HG02642 (cell line): ENCODE measurements around the gene SLC35A4.
"Not testable (repeated sequence)": the region's sequence is repeated elsewhere in the genome, so short reads cannot be mapped to it uniquely, and the experiment has no call there.

Experiments used
- ATAC-seq: cut with Tn5 transposase; IDR thresholded peaks from one replicate; pipeline ENCODE4 v1.9.1; 2021; ENCODE audit warnings: mild to moderate bottlenecking; ENCODE audit not compliant: unreplicated experiment, poor library complexity

The SLC35A4 gene

DNA sequence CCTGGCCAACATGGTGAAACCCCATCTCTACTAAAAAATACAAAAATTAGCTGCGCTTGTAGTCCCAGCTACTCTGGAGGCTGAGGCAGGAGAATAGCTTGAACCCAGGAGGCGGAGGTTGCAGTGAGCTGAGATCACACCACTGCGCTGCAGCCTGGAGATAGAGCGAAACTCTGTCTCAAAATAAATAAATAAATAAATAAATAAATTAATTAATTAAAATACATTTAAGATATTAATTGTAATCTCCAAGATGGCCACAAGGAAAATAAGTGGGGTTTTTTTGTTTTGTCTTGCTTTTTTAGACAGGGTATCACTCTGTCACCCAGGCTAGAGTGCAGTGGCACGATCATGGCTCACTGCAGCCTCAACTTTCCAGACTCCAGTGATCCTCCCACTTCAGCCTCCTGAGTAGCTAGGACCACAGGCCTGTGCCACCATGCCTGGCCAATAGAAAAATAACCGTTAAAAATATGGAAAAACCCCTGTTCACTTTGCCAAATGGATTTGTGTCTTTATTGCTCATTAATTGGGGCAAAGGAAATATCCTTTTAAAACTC, 14.6 kb downstream of the SLC35A4 start:
- not testable (repeated sequence) for ATAC-seq

DNA sequence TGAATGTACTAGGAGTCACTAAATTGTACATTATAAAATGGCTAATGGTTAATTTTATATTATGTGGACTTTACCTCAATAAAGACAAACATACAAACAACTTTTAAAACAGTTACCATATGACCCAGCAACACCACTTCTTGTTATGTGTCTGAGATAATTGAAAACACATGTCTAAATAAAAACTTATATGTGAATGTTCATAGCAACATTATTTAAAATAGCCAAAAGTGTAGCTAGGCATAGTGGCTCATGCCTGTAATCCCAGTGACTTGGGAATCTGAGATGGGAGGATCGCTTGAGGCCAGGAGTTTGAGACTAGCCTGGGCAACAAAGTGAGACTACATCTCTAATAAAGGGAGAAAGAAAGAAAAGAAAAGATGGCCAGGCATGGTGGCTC, 22.9 kb downstream of the SLC35A4 start:
- ATAC-seq: no peak

DNA sequence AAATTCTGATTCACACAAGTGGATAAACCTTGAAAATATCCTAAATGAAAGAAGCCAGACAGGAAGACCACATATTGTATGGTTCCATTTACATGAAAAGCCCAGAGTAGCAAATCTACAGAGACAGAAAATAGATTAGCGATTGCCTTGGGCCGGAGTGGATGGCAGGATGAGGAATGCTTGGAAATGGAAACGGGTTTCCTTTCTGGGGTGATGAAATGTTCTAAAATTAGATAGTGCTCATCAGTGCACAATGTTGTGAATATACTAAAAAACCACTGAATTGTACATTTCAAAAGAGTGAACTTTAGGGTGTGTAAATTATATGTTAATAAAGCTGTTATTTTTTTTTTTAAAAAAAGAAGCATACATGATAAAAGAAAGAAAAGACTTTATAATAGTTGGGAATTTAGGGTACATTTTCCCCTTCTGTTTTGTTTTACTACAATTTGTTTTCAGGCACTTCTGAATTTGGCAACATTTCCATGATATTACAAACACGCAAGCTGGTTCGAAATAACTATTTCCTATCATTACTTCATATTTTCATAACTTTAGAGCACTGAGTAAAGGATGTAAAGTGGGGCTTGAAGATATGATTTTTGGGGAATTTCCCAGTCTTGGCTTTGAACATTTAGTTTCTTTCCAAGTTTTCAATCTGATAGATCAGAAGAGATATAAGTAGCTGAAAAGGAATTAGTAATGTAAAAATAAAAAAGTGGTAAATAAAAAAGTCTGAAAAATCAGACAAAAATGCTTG, 23.9 kb downstream of the SLC35A4 start:
- ATAC-seq: no peak

DNA sequence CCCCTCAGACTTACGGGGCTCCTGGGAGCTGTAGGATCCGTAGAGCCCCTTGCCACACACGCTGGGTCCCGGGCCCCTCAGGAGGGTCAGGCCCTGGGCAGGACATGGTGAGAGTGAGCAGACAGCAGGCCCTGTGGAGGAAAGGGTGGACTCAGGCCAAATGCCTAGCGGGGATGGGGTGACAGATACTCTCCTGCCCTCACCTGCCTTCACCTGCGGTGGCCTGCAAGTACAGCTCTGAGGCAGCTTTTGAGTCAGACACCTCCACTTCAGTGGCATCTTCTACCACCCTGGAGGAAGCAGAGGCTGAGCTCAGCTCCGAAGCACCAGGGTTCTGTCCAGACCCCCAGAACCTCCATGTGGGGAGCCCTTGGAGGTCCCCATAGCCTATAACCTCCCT, 26.2 kb downstream of the SLC35A4 start:
- no peak for ATAC-seq

DNA sequence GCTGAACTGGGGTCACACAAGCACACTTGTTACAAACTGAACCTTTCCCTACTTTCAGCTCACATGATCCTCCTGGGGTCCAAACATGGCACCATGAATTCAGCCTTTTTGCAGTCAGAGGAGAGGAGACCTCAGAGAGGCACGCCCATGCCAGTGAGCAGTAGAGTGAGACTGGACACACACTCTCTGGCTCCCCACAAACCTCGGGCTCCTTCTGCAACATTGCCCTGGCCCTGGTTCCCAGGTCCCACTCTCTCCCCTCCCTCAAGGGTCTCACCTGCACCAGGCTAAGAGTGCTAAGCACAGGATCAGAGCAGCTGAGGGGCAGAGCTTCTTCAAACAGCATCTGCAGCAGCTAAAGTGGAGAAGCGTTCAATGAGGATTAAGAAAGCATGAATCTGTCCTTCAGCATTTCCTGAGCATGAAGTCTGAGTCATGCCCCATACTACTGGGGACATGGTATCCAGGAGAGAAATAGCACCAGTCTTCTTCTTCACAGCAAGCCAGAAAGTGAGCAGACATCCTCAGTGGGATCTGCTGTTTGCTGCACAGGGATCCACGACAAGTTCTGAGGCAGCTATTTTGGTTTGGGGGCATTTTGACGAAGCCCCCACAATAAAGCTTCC, 27.2 kb downstream of the SLC35A4 start:
- no peak for ATAC-seq

GRCh38 chr5:140593070-140593469, 28.4 kb downstream of the SLC35A4 start:
- not testable (repeated sequence) for ATAC-seq

- ATAC-seq: no peak
Measured at GRCh38 chr5:140594169-140594568, 29.5 kb downstream of the SLC35A4 start.

- ATAC-seq: no peak
Measured at GRCh38 chr5:140595538-140596300, 31.1 kb downstream of the SLC35A4 start.

DNA sequence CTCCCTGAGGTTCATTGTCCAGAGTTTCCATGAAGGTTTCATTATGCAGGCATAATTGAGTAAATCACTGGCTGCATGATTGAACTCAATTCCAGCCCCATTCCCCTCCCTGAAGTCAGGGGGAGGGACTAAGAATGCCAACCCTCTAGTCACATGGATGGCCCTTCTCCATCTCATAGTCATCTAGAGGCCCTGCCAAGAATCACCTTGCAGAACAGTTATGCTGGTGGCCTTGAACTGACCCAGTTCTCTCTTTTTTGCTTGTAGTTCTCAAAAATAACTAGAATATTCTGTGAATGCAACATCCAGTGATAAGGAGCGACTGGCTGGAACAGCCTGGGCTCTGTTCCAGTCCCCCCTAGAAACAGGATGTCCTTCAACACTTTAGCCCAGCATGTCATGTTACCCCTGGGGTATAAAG, 31.7 kb downstream of the SLC35A4 start:
- ATAC-seq: no peak

DNA sequence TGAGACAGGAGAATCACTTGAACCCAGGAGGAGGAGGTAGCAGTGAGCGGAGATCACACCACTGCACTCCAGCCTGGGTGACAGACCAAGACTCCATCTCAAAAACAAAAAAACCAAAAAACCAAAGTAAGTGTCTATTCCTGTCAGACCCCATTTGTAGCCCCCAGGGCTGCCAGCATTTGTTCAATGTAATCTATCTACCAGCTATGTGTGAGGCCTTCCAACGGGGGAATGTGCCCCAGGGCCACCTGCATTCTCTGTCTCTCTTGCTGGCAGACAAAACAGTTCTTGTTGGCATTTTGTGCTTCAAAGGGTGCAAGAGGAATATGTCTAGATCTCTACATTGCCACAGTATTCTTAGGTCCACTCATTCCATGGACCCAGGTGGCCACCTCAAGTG, 34.2 kb downstream of the SLC35A4 start:
- ATAC-seq: no peak

- ATAC-seq: no peak
Measured at GRCh38 chr5:140600096-140600495, 35.5 kb downstream of the SLC35A4 start.

DNA sequence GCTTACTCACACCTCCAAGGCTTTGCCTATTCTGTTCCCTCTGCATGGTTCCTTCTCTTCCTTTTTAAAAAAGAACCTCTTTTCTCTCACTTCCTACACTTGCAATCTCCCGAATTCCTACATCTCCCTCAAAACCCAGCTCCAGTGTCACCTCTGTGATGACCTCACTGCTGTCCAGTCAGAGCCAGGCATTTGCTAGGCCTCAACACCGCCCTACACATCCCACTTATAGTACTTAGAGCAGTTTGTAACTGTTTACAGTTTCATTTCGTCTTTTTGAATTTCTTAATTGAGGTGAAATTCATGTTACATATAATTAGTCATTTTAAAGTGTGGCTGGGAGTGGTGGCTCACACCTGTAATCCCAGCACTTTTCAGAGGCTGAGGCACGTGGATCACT, 37.5 kb downstream of the SLC35A4 start:
- no peak for ATAC-seq

DNA sequence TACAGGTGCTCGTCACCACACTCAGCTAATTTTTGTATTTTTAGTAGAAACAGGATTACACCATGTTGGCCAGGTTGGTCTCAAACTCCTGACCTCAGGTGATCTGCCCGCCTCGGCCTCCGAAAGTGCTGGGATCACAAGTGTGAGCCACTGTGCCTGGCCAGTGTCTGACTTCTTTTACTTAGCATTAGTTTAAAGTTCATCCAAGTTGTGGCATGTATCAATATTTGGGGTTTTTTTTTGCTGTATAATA, 38.7 kb downstream of the SLC35A4 start:
- not testable (repeated sequence) for ATAC-seq

DNA sequence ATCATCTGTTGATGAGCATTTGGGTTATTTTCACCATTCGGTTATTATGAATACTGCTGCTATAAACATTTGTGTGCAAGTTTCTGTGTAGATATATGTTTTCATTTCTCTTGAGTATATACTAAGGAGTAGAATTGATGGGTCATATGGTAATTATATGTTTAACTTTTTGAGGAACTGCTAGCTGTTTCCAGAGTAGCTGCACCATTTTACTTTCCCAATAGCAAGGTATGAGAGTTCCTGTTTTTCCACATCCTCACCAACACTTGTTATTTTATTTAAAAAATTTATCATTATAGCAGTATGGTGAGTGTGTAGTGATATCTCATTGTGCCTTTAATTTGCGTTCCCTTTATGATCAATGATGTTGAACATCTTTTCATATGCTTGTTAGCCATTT, 39.1 kb downstream of the SLC35A4 start:
- no peak for ATAC-seq

DNA sequence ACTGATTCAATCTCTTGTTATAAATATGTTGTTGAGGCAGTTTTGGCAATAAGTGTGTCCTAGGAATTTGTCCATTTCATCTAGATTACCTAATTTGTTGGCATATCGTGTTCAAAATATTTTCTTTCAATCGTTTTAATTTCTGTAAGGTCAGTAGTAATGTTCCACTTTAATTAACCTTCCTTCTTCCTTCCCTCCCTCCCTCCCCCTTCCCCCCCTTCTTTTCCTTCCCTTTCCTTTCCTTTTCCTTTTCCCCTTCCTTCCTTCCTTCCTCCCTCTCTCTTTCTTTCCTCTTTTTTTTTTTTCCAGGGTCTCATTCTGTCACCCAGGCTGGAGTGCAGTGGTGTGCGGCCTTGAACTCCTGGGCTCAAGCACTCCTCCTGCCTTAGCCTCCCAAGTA, 41.3 kb downstream of the SLC35A4 start:
- no peak for ATAC-seq

GRCh38 chr5:140607031-140607430, 42.4 kb downstream of the SLC35A4 start:
- no peak for ATAC-seq

GRCh38 chr5:140608722-140609121, 44.1 kb downstream of the SLC35A4 start:
- no peak for ATAC-seq

- no peak for ATAC-seq
Measured at GRCh38 chr5:140609126-140609525, 44.5 kb downstream of the SLC35A4 start.

- ATAC-seq: no peak
Measured at GRCh38 chr5:140611020-140611521, 46.4 kb downstream of the SLC35A4 start.
